HL-60/S4 treated with phorbol 12-myristate 13-acetate at 8.2 ng/mL for 4 days and 3 days (cell line): ENCODE data around the gene KIAA1549.
"Not testable (repeated sequence)": the region's sequence is repeated elsewhere in the genome, so short reads cannot be mapped to it uniquely, and the experiment has no call there.

Experiments used
- in situ Hi-C: fragments of 300-500 bp; cut with MboI; formaldehyde crosslinking; loops from 2 replicates; pipeline ENCODE4 v1.15.0; 2022; ENCODE audit warnings: low sequenced_read_pairs

The KIAA1549 gene

GRCh38 chr7:138981332-138982203 lies at the start of gene KIAA1549:
Gene KIAA1549 (minus strand): TSS chr7:138981389. CDS start chr7:138981269, 120 bp downstream.
- in situ Hi-C loops, result no loop called here

GRCh38 chr7:139029353-139029752 lies 48.2 kb upstream of the KIAA1549 start:
- in situ Hi-C loops, result no loop called here

- in situ Hi-C loops, result no loop called here
Observed at GRCh38 chr7:139026551-139026950, 45.4 kb upstream of the KIAA1549 start.

GRCh38 chr7:139025861-139026260 lies 44.7 kb upstream of the KIAA1549 start:
- in situ Hi-C loops, result not testable (repeated sequence)

- in situ Hi-C loops, result no loop called here
Observed at GRCh38 chr7:139023076-139023475, 41.9 kb upstream of the KIAA1549 start.

- in situ Hi-C loops, result no loop called here
Observed at GRCh38 chr7:139022286-139022685, 41.1 kb upstream of the KIAA1549 start.

GRCh38 chr7:139018910-139019309 lies 37.7 kb upstream of the KIAA1549 start:
- in situ Hi-C loops, result no loop called here

GRCh38 chr7:139016931-139017511 lies 35.8 kb upstream of the KIAA1549 start:
- in situ Hi-C loops, result no loop called here

GRCh38 chr7:139011373-139011772 lies 30.2 kb upstream of the KIAA1549 start:
- in situ Hi-C loops, result no loop called here

GRCh38 chr7:139004321-139005090 lies 23.3 kb upstream of the KIAA1549 start:
- in situ Hi-C loops, result no loop called here

GRCh38 chr7:138999414-138999813 lies 18.2 kb upstream of the KIAA1549 start:
- in situ Hi-C loops, result no loop called here

- in situ Hi-C loops, result no loop called here
Observed at GRCh38 chr7:138992052-138992531, 10.9 kb upstream of the KIAA1549 start.

GRCh38 chr7:138987686-138988085 lies 6.5 kb upstream of the KIAA1549 start:
- in situ Hi-C loops, result no loop called here

GRCh38 chr7:138982204-138982623 lies 1.0 kb upstream of the KIAA1549 start:
- in situ Hi-C loops, result no loop called here

GRCh38 chr7:138980563-138981291 lies 462 bp downstream of the KIAA1549 start:
- in situ Hi-C loops, result no loop called here

- in situ Hi-C loops, result no loop called here
Observed at GRCh38 chr7:138979988-138980562, 1.1 kb downstream of the KIAA1549 start.

- in situ Hi-C loops, result no loop called here
Observed at GRCh38 chr7:138979226-138979979, 1.8 kb downstream of the KIAA1549 start.

- in situ Hi-C loops, result no loop called here
Observed at GRCh38 chr7:138978541-138979184, 2.5 kb downstream of the KIAA1549 start.

GRCh38 chr7:138976161-138976560 lies 5.0 kb downstream of the KIAA1549 start:
- in situ Hi-C loops, result not testable (repeated sequence)
